Skin of body (tissue), 2 donors: ENCODE measurements around the gene STX10. TPM values are rescaled to one million over a fixed set of nuclear protein-coding genes. Genes with fewer than 3 reads are reported as not detected.

Experiments
- DNase-seq: peaks from one replicate; lab custom pipeline; 2025; lab: John Stamatoyannopoulos, UW
- total RNA-seq: library from RNA; depleted of rRNA; stranded (reverse); fragments of >200 nt; gene quantifications from one replicate; pipeline ENCODE4 v1.2.3, GENCODE V29; 2014

STX10 gene
- total RNA-seq, 1 donor from 2014 or later = 36.2 TPM

- no peak for DNase-seq
Measured at GRCh38 chr19:13139633-13140311, 10.4 kb downstream of the STX10 start.

GRCh38 chr19:13138916-13139198 lies 11.3 kb downstream of the STX10 start:
- no peak for DNase-seq

GRCh38 chr19:13138171-13138915 lies 11.8 kb downstream of the STX10 start:
- no peak for DNase-seq

GRCh38 chr19:13137290-13137794 lies 12.8 kb downstream of the STX10 start:
- no peak for DNase-seq

GRCh38 chr19:13135068-13136062 lies 14.8 kb downstream of the STX10 start:
- DNase-seq = no peak

GRCh38 chr19:13134626-13135025 lies 15.5 kb downstream of the STX10 start:
- no peak for DNase-seq

- no peak for DNase-seq
Measured at GRCh38 chr19:13133241-13133870, 16.8 kb downstream of the STX10 start.

GRCh38 chr19:13132471-13133180 lies 17.5 kb downstream of the STX10 start:
- DNase-seq = no peak

GRCh38 chr19:13130886-13131490 lies 19.2 kb downstream of the STX10 start:
- DNase-seq = no peak

GRCh38 chr19:13129384-13129783 lies 20.8 kb downstream of the STX10 start:
- no peak for DNase-seq

- DNase-seq = no peak
Measured at GRCh38 chr19:13128583-13128982, 21.6 kb downstream of the STX10 start.

GRCh38 chr19:13127811-13128575 lies 22.2 kb downstream of the STX10 start:
- DNase-seq = no peak

GRCh38 chr19:13127051-13127450 lies 23.1 kb downstream of the STX10 start:
- DNase-seq = no peak

GRCh38 chr19:13122980-13123957 lies 26.9 kb downstream of the STX10 start:
- no peak for DNase-seq

- DNase-seq = no peak
Measured at GRCh38 chr19:13122275-13122878, 27.8 kb downstream of the STX10 start.

GRCh38 chr19:13121551-13122274 lies 28.5 kb downstream of the STX10 start:
- no peak for DNase-seq

GRCh38 chr19:13120817-13121216 lies 29.4 kb downstream of the STX10 start:
- DNase-seq = no peak
